ENCODE results near the gene MLPH.

DNA sequence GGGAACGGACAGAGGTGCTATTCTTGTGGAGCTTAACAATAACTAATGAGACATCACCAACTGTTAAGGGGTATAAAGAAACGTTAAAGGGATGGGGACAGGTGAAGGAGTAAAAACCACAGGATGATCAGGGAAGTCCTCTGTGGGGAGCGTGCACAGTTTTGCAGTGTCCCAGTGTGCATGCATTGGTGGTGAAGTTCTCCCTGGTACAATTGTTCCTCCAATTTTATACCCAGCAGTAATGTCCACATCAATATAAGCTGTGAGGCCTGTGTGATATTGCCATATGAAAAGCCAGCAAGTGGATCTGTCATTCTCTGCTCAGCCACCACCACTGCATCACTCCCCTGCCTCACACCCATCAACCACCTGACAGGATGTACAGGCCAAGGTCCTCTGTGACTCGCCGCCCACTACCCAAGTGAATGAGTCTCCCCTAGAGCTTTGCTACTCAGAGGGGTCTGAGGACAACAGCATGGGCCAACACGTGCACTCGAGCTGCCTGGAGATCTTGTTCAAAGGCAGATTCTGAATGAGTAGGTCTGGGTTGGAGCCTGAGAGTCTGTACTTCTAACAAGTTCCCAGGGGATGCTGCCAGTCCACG, 4.6 kb downstream of the MLPH start:
- TF ChIP-seq POLR2A (IDR thresholded peaks at IDR 0.05) = no peak
- TF ChIP-seq, protein P1, sequence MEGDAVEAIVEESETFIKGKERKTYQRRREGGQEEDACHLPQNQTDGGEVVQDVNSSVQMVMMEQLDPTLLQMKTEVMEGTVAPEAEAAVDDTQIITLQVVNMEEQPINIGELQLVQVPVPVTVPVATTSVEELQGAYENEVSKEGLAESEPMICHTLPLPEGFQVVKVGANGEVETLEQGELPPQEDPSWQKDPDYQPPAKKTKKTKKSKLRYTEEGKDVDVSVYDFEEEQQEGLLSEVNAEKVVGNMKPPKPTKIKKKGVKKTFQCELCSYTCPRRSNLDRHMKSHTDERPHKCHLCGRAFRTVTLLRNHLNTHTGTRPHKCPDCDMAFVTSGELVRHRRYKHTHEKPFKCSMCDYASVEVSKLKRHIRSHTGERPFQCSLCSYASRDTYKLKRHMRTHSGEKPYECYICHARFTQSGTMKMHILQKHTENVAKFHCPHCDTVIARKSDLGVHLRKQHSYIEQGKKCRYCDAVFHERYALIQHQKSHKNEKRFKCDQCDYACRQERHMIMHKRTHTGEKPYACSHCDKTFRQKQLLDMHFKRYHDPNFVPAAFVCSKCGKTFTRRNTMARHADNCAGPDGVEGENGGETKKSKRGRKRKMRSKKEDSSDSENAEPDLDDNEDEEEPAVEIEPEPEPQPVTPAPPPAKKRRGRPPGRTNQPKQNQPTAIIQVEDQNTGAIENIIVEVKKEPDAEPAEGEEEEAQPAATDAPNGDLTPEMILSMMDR (IDR thresholded peaks at IDR 0.05) = no peak

All from lower leg skin (tissue), 3 donors.